Measurements from ENCODE around the gene DMRT3.

GRCh38 chr9:973295-973834, 3.1 kb upstream of the DMRT3 start:
- TF ChIP-seq POLR2A (IDR thresholded peaks at IDR 0.05), result no peak
- TF ChIP-seq, protein P1, sequence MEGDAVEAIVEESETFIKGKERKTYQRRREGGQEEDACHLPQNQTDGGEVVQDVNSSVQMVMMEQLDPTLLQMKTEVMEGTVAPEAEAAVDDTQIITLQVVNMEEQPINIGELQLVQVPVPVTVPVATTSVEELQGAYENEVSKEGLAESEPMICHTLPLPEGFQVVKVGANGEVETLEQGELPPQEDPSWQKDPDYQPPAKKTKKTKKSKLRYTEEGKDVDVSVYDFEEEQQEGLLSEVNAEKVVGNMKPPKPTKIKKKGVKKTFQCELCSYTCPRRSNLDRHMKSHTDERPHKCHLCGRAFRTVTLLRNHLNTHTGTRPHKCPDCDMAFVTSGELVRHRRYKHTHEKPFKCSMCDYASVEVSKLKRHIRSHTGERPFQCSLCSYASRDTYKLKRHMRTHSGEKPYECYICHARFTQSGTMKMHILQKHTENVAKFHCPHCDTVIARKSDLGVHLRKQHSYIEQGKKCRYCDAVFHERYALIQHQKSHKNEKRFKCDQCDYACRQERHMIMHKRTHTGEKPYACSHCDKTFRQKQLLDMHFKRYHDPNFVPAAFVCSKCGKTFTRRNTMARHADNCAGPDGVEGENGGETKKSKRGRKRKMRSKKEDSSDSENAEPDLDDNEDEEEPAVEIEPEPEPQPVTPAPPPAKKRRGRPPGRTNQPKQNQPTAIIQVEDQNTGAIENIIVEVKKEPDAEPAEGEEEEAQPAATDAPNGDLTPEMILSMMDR (IDR thresholded peaks at IDR 0.05), result no peak

Data from heart left ventricle (tissue), 13 donors.